Measurements from ENCODE around the gene LGALS7.

LGALS7 gene

DNA sequence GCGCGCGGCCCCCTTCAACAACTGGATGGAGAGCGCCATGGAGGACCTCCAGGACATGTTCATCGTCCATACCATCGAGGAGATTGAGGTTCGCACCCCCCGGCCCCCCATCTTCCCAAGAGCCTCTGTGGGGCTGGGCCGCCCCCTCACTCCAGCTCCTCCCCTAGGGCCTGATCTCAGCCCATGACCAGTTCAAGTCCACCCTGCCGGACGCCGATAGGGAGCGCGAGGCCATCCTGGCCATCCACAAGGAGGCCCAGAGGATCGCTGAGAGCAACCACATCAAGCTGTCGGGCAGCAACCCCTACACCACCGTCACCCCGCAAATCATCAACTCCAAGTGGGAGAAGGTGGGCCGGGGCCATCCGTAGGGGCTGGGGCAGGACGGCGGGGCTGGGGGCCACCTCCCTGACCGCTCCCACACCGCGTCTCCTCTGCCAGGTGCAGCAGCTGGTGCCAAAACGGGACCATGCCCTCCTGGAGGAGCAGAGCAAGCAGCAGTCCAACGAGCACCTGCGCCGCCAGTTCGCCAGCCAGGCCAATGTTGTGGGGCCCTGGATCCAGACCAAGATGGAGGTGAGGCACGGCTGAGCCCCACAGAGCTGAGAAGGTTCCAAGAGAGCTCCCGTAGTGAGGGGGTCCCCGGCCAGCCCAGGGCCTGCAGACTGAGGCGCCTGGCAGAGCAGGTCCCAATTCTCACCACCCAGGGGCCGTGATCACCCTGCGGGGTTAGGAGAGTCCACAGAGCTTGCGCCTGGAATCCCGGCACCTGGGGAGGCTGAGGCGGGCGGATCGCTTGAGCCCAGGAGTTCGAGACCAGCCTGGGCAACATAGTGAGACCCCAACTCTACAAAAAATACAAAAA, 49.1 kb downstream of the LGALS7 start:
- TF ChIP-seq GATA2 (IDR thresholded peaks at IDR 0.05; ENCODE audit: low read depth, low read length): no peak
- no peak for TF ChIP-seq GATA3 (IDR thresholded peaks at IDR 0.05; ENCODE audit: low read depth, low read length)

DNA sequence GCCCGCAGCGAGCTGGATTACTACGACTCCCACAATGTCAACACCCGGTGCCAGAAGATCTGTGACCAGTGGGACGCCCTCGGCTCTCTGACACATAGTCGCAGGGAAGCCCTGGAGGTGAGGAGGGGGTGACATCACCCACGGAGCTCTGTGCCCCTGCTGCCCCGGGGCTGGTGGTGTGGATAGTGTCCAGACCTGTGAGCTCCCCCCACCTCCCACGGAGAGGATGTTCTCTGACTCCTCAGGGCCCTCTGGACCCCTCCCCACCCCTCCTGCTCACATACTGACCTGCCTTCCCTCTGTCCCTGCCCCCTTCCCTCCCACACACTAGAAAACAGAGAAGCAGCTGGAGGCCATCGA, 49.7 kb downstream of the LGALS7 start:
- no peak for TF ChIP-seq GATA2 (IDR thresholded peaks at IDR 0.05; ENCODE audit: low read depth, low read length)
- TF ChIP-seq GATA3 (IDR thresholded peaks at IDR 0.05; ENCODE audit: low read depth, low read length): no peak

DNA sequence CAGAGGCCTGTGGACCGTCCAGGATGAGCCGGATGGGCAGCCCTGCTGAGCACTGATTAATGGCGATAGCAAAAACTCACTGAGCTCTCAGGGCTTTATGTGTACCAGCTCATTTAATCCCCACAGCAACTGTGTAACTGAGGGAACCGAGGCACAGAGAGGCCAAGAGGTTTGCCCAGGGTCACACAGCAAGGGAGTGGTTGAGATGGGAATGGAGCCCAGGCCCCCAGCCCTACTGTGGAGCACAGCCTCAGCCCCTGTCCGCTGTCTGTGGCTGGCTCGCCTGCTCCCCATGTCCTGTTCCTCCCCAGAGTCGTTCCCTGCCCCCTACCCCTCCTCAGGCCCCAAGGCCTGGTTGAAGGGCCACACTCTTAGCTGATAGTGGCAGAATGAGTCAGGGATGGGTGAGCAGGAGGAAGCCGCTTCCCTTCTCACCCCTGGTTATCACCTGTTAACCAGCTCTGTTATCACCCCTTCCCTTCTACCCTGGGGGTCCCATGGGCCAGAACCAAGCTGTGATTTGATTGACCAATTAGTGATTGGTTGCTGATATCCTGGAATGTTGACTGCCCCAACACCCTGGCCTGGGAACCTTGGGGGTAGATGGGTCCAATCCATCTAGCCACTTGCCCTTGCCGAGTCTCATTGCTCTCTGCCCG, 50.2 kb downstream of the LGALS7 start:
- TF ChIP-seq GATA3 (IDR thresholded peaks at IDR 0.05; ENCODE audit: low read depth, low read length): no peak
- TF ChIP-seq GATA2 (IDR thresholded peaks at IDR 0.05; ENCODE audit: low read depth, low read length): no peak

DNA sequence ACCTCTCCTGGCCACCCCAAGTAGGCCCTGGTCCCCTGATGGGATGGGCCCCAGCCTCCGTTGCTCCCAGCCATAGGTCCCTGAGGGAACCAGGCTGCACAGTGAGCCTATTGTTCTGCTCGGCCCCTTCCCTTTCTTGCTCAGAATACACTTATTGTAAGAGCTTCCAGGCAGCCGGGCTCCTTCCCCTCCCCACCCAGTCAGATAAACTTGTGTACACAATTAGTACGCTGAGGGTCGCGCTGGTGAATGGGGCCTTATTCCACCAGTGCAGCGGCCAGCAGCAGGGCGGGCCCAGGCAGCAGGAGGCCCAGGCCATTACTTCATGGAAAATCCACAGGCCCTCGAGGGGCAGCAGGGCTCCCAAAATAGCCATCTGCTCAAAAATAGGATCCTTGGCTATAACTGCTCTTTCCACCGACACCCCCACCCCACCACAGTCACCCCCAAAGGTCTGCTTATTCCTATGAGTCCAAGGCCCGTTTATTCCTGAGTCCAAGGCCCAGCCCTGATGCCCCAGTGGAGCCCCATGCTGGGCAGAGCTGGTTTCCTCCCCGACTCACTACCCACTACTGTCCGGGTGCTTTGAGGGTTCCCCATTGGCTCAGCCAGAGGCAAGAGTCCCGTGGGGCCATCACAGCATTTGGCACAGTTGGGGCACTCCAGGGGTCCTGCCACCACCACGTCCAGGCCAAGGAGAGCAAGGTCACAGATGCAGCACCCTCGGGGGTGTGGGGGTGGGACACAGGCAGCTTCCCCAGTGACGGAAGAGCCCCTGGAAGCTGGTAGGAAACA, 51.1 kb downstream of the LGALS7 start:
- TF ChIP-seq GATA2 (IDR thresholded peaks at IDR 0.05; ENCODE audit: low read depth, low read length) (no peak), GATA3 (IDR thresholded peaks at IDR 0.05; ENCODE audit: low read depth, low read length) (no peak)

DNA sequence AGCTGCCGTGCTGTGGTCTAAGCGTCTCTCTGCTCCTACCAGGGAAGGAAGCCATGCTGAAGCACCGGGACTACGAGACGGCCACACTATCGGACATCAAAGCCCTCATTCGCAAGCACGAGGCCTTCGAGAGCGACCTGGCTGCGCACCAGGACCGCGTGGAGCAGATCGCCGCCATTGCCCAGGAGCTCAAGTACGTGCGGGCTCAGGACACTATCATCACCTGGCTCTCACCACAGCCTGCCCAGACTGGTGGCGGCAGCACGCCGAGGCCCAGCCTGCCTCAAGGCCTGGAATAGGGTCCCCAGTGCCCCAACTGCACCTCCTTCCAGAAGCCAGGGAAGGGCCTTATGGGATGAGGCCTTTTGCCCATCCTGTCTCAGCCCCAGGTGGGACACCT, 51.8 kb downstream of the LGALS7 start:
- TF ChIP-seq GATA2 (IDR thresholded peaks at IDR 0.05; ENCODE audit: low read depth, low read length) (no peak), GATA3 (IDR thresholded peaks at IDR 0.05; ENCODE audit: low read depth, low read length) (no peak)
